ENCODE measurements around the gene NRIP3. TPM values are rescaled to one million over a fixed set of nuclear protein-coding genes. Genes with fewer than 3 reads are reported as not detected.

Gene NRIP3
- total RNA-seq, 2 donors from 2014 or later, result 0.20 to 0.42 TPM

DNA sequence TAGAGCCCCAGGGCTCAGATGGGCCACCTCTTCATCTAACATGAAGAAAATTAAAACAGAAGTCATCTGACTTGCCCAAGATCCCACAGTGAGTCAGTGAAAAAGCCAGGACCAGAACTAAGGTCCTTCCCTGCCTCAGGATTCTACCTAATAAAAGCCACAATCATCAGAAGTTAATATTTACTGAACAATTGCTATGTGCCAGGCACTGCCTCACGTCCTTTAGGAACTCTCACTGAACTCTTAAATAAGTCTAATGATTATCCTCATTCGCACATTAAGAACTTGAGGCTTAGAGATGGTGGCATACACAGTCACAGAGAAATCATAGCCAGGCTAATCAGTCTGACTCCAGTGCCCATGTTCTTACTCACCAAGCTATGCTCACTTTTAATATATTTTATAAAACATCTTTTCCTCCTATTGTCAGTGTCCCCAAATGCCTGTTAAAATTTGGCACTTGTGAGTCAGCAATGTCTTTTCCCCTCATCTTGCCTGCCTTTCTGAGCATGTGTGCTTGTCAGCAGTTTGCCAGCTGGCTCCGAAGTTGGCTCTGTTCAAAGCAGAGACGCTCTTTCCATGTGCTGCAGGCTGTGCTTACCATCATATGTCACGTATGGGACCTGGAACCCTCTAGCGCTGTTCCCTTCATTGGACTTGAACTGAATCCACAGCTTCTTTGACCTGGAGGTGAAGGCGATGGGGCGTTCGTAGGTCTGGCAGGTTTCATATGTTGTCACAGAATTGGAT is 21.5 kb upstream of the NRIP3 start:
- Histone ChIP-seq H3K36me3 (no peaks in the 10 kb centered on the region), H3K4me3 (no peak overlapping the region), H3K9me3 (no peaks in the 10 kb centered on the region), H3K27ac (no peak overlapping the region), H3K4me1 (no peaks in the 10 kb centered on the region), H3K27me3 (no peaks in the 10 kb centered on the region), H3K9ac (ENCODE audit: low read depth in 2 of 2, low read length in 2 of 2) (no peak overlapping the region)
- DNase-seq, result no peak
- intact Hi-C loops (cut with DNase I), result no loop called here
- TF ChIP-seq, protein P1, sequence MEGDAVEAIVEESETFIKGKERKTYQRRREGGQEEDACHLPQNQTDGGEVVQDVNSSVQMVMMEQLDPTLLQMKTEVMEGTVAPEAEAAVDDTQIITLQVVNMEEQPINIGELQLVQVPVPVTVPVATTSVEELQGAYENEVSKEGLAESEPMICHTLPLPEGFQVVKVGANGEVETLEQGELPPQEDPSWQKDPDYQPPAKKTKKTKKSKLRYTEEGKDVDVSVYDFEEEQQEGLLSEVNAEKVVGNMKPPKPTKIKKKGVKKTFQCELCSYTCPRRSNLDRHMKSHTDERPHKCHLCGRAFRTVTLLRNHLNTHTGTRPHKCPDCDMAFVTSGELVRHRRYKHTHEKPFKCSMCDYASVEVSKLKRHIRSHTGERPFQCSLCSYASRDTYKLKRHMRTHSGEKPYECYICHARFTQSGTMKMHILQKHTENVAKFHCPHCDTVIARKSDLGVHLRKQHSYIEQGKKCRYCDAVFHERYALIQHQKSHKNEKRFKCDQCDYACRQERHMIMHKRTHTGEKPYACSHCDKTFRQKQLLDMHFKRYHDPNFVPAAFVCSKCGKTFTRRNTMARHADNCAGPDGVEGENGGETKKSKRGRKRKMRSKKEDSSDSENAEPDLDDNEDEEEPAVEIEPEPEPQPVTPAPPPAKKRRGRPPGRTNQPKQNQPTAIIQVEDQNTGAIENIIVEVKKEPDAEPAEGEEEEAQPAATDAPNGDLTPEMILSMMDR (IDR thresholded peaks at IDR 0.05), result no peak

GRCh38 chr11:9022961-9023680 is 19.3 kb upstream of the NRIP3 start:
- no peak for DNase-seq
- TF ChIP-seq, protein P1 (IDR thresholded peaks at IDR 0.05), result no peak
- Histone ChIP-seq H3K9me3 (no peaks in the 10 kb centered on the region), H3K4me3 (no peak overlapping the region), H3K27ac (no peak overlapping the region), H3K9ac (ENCODE audit: low read depth in 2 of 2, low read length in 2 of 2) (no peak overlapping the region), H3K36me3 (no peaks in the 10 kb centered on the region), H3K4me1 (no peaks in the 10 kb centered on the region), H3K27me3 (no peaks in the 10 kb centered on the region)
- intact Hi-C loops (cut with DNase I), result no loop called here

DNA sequence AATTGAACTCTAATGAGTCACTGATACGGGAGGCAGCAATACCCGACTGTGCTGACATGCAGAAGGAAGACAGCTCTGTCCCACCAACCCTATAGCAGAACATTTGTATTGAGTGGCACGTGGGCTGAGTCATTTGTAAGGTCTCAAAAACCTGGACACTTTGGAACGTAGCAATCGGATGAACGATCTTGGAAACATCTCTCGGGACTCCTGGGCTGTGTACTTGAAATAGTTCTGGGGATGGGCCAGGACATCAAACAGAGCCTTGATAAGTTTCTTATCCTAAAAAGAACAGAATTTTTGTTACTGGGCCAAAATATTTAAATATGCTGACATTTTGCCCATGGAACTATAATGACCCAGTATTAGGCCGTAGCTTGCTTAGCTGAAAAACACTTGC is 17.1 kb upstream of the NRIP3 start:
- H3K27ac ChIP-seq, result no peak overlapping the region
- no peak for DNase-seq
- no peak overlapping the region for H3K4me3 ChIP-seq
- intact Hi-C loops (cut with DNase I), result no loop called here
- TF ChIP-seq, protein P1 (IDR thresholded peaks at IDR 0.05), result no peak
- no peak overlapping the region for H3K9ac ChIP-seq (ENCODE audit: low read depth in 2 of 2, low read length in 2 of 2)
- H3K36me3 ChIP-seq, result no peaks in the 10 kb centered on the region
- no peaks in the 10 kb centered on the region for H3K27me3 ChIP-seq
- no peaks in the 10 kb centered on the region for H3K4me1 ChIP-seq
- no peaks in the 10 kb centered on the region for H3K9me3 ChIP-seq

GRCh38 chr11:9019861-9020260 is 16.1 kb upstream of the NRIP3 start:
- intact Hi-C loops (cut with DNase I), result no loop called here
- Histone ChIP-seq H3K27ac (no peak overlapping the region), H3K27me3 (no peaks in the 10 kb centered on the region), H3K9ac (ENCODE audit: low read depth in 2 of 2, low read length in 2 of 2) (no peak overlapping the region), H3K4me3 (no peak overlapping the region), H3K9me3 (no peaks in the 10 kb centered on the region), H3K36me3 (no peaks in the 10 kb centered on the region), H3K4me1 (no peaks in the 10 kb centered on the region)
- no peak for DNase-seq
- TF ChIP-seq, protein P1 (IDR thresholded peaks at IDR 0.05), result no peak

GRCh38 chr11:9017773-9018172 is 14.0 kb upstream of the NRIP3 start:
- H3K9me3 ChIP-seq, result no peaks in the 10 kb centered on the region
- H3K4me1 ChIP-seq, result no peaks in the 10 kb centered on the region
- TF ChIP-seq, protein P1 (IDR thresholded peaks at IDR 0.05), result no peak
- intact Hi-C loops (cut with DNase I), result no loop called here
- no peaks in the 10 kb centered on the region for H3K36me3 ChIP-seq
- H3K4me3 ChIP-seq, result no peak overlapping the region
- DNase-seq, result peak; percentile 50
- H3K27ac ChIP-seq, result no peak overlapping the region
- no peaks in the 10 kb centered on the region for H3K27me3 ChIP-seq
- no peak overlapping the region for H3K9ac ChIP-seq (ENCODE audit: low read depth in 2 of 2, low read length in 2 of 2)
